Endothelial cell of umbilical vein (primary cell): ENCODE results near the gene FMNL2.

Source experiments
- MYC ChIP-seq: IDR thresholded peaks from one replicate; pipeline ENCODE4 v1.6.1; 2011; ENCODE audit warnings: mild to moderate bottlenecking, low read depth, low read length
- POLR2A ChIP-seq: IDR thresholded peaks from 2 replicates; pipeline ENCODE4 v1.6.1; 2012; ENCODE audit warnings: low read depth, mild to moderate bottlenecking, control low read depth, low read length
- TF ChIP-seq, protein P1 (sequence below), 2 donors: IDR thresholded peaks; 1 replicate in 1 of 2; 2 replicates in 1 of 2; pipeline ENCODE4 v1.5.1; 2011; ENCODE audit warnings: low read length in 2 of 2, mild to moderate bottlenecking in 2 of 2, moderate library complexity in 2 of 2, control low read depth in 1 of 2, inconsistent platforms in 1 of 2, low read depth in 1 of 2; ENCODE audit not compliant: insufficient read depth in 1 of 2; ENCODE audit errors: extremely low read depth in 1 of 2

DNA sequence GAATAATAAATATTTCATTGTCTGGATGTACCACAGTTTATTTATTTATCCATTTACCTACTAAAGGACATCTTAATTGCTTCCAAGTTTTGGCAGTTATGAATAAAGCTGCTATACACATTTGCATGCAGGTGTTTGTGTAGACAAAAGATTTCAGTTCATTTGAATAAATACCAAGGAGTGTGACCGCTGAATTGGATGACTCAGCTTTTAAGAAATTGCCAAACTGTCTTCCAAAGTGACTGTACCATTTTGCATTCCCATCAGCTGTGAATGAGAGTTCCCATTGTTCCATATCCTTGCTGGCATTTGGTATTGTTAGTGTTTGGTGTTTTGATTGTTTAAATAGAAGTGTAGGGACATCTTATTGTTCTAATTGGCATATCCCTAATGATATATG is 36.2 kb upstream of the FMNL2 start:
- TF ChIP-seq, protein P1, sequence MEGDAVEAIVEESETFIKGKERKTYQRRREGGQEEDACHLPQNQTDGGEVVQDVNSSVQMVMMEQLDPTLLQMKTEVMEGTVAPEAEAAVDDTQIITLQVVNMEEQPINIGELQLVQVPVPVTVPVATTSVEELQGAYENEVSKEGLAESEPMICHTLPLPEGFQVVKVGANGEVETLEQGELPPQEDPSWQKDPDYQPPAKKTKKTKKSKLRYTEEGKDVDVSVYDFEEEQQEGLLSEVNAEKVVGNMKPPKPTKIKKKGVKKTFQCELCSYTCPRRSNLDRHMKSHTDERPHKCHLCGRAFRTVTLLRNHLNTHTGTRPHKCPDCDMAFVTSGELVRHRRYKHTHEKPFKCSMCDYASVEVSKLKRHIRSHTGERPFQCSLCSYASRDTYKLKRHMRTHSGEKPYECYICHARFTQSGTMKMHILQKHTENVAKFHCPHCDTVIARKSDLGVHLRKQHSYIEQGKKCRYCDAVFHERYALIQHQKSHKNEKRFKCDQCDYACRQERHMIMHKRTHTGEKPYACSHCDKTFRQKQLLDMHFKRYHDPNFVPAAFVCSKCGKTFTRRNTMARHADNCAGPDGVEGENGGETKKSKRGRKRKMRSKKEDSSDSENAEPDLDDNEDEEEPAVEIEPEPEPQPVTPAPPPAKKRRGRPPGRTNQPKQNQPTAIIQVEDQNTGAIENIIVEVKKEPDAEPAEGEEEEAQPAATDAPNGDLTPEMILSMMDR (IDR thresholded peaks at IDR 0.05; ENCODE audit: extremely low read depth in 1 of 2, insufficient read depth in 1 of 2, low read depth in 1 of 2, low read length in 2 of 2): no peak
- no peak for TF ChIP-seq POLR2A
- no peak for TF ChIP-seq MYC
